Fibroblast of lung (primary cell): Measurements from ENCODE around the gene RIMS1. TPM values are rescaled to one million over a fixed set of nuclear protein-coding genes. Genes with fewer than 3 reads are reported as not detected.
A peak's percentile ranks its signal among the peaks of the same experiment; 100 is the strongest.

ENCODE experiments used
- DNase-seq, 2 donors: peaks; one replicate each; pipeline versions ENCODE4 v3.0.0 to v3.0.0-alpha.2; 2010; ENCODE audit warnings: low read depth in 2 of 2
- H2AFZ ChIP-seq: 2 replicates; pipeline ENCODE4 v1.5.1; 2012; ENCODE audit warnings: low read length, control low read depth, inconsistent platforms
- H3K27ac ChIP-seq: 2 replicates; pipeline ENCODE4 v1.5.1; 2011; ENCODE audit warnings: low read length, control low read depth; ENCODE audit not compliant: insufficient read depth
- H3K27me3 ChIP-seq: 2 replicates; pipeline ENCODE4 v1.5.1; 2011; ENCODE audit warnings: mild to moderate bottlenecking, low read length; ENCODE audit not compliant: control insufficient read depth, insufficient read depth
- H3K36me3 ChIP-seq: 2 replicates; pipeline ENCODE4 v1.5.1; 2011; ENCODE audit warnings: low read length; ENCODE audit not compliant: control insufficient read depth, insufficient read depth
- H3K4me1 ChIP-seq: 2 replicates; pipeline ENCODE4 v1.5.1; 2011; ENCODE audit warnings: low read length; ENCODE audit not compliant: control insufficient read depth, insufficient read depth; ENCODE audit errors: extremely low read depth
- H3K4me2 ChIP-seq: 2 replicates; pipeline ENCODE4 v1.5.1; 2011; ENCODE audit warnings: low read length, control low read depth; ENCODE audit not compliant: insufficient read depth; ENCODE audit errors: extremely low read depth
- H3K4me3 ChIP-seq, 4 experiments: fragments of 200-600 bp in 1 of 4; sonication (generic) in 1 of 4; replicated peaks in 1 of 4; 2 replicates each; pipeline ENCODE4 v1.5.1; 2011 to 2016; ENCODE audit warnings: low read length in 4 of 4, low read depth in 3 of 4, mild to moderate bottlenecking in 3 of 4, control low read depth in 2 of 4, inconsistent platforms in 1 of 4, mixed read lengths in 1 of 4; ENCODE audit not compliant: insufficient read depth in 1 of 4; ENCODE audit errors: control extremely low read depth in 1 of 4
- H3K79me2 ChIP-seq: 2 replicates; pipeline ENCODE4 v1.5.1; 2012; ENCODE audit warnings: mild to moderate bottlenecking, low read length, inconsistent platforms; ENCODE audit not compliant: control insufficient read depth, insufficient read depth
- H3K9ac ChIP-seq: 2 replicates; pipeline ENCODE4 v1.5.1; 2011; ENCODE audit warnings: mild to moderate bottlenecking, low read length, control low read depth; ENCODE audit not compliant: insufficient read depth
- H3K9me3 ChIP-seq: 2 replicates; pipeline ENCODE4 v1.5.1; 2012; ENCODE audit warnings: low read depth, low read length; ENCODE audit not compliant: control insufficient read depth, insufficient read depth
- H4K20me1 ChIP-seq: 2 replicates; pipeline ENCODE4 v1.5.1; 2011; ENCODE audit warnings: low read length; ENCODE audit not compliant: control insufficient read depth, insufficient read depth; ENCODE audit errors: extremely low read depth
- CTCF ChIP-seq, 2 donors: IDR thresholded peaks in 1 of 2; conservative IDR thresholded peaks in 1 of 2; 1 replicate in 1 of 2; 2 replicates in 1 of 2; pipeline ENCODE4 v1.5.1; 2011 to 2012; ENCODE audit warnings: low read length in 2 of 2, control low read depth in 1 of 2, inconsistent platforms in 1 of 2, low read depth in 1 of 2, mild to moderate bottlenecking in 1 of 2
- EZH2 ChIP-seq: IDR thresholded peaks from 2 replicates; pipeline ENCODE4 v1.5.1; 2012; ENCODE audit warnings: low read length, control low read depth, mild to moderate bottlenecking; ENCODE audit errors: missing control alignments
- polyA minus RNA-seq: library from RNA; depleted of rRNA, polyadenylated mRNA; stranded (reverse); fragments of >200 nt; gene quantifications from 2 replicates; pipeline ENCODE4 v1.2.3, GENCODE V29; 2011; ENCODE audit warnings: low replicate concordance
- polyA plus RNA-seq, 2 donors: library from polyadenylated mRNA; depleted of rRNA in 1 of 2; stranded (reverse) in 1 of 2; unstranded in 1 of 2; fragments of >200 nt; gene quantifications; 2 replicates each; pipeline ENCODE4 v1.2.1, GENCODE V29; 2011 to 2012; ENCODE audit warnings: missing spikeins in 1 of 2
- total RNA-seq: library from RNA; depleted of rRNA; stranded (reverse); fragments of >200 nt; gene quantifications from 2 replicates; pipeline ENCODE4 v1.2.1, GENCODE V29; 2014

Gene RIMS1, protein sequence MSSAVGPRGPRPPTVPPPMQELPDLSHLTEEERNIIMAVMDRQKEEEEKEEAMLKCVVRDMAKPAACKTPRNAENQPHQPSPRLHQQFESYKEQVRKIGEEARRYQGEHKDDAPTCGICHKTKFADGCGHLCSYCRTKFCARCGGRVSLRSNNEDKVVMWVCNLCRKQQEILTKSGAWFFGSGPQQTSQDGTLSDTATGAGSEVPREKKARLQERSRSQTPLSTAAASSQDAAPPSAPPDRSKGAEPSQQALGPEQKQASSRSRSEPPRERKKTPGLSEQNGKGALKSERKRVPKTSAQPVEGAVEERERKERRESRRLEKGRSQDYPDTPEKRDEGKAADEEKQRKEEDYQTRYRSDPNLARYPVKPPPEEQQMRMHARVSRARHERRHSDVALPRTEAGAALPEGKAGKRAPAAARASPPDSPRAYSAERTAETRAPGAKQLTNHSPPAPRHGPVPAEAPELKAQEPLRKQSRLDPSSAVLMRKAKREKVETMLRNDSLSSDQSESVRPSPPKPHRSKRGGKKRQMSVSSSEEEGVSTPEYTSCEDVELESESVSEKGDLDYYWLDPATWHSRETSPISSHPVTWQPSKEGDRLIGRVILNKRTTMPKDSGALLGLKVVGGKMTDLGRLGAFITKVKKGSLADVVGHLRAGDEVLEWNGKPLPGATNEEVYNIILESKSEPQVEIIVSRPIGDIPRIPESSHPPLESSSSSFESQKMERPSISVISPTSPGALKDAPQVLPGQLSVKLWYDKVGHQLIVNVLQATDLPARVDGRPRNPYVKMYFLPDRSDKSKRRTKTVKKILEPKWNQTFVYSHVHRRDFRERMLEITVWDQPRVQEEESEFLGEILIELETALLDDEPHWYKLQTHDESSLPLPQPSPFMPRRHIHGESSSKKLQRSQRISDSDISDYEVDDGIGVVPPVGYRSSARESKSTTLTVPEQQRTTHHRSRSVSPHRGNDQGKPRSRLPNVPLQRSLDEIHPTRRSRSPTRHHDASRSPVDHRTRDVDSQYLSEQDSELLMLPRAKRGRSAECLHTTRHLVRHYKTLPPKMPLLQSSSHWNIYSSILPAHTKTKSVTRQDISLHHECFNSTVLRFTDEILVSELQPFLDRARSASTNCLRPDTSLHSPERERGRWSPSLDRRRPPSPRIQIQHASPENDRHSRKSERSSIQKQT (N-terminal part only)
- total RNA-seq (2.3 and 3.9 TPM in 2 replicates), polyA plus RNA-seq (0.40 and 1.1 TPM in 2 replicates), polyA minus RNA-seq (0.56 TPM in 1 of 2 replicates, not detected in the other)
- 0.32 and 0.58 TPM in 2 replicates for polyA plus RNA-seq (2012)

GRCh38 chr6:71886184-71887005 lies at the start of gene RIMS1:
RIMS1 (plus strand) TSS chr6:71886550; CDS start chr6:71887024, 474 bp downstream.
- peak; percentile 19 to 33 for TF ChIP-seq CTCF (conservative IDR thresholded peaks at IDR 0.05 in 1 of 2, IDR thresholded peaks at IDR 0.05 in 1 of 2; ENCODE audit: low read depth in 1 of 2, low read length in 2 of 2)
- no peak for TF ChIP-seq EZH2
- no peaks in the 10 kb centered on the region for H4K20me1 ChIP-seq
- H3K9me3 ChIP-seq = no peaks in the 10 kb centered on the region
- H3K4me3 ChIP-seq = peak within 1 kb of the TSS; percentile 29 to 51 (median 50)
- peaks cover 12% of the 10 kb centered on the region for H3K27me3 ChIP-seq
- peaks cover 2% of the 10 kb centered on the region for H3K4me1 ChIP-seq
- no peaks in the 10 kb centered on the region for H3K79me2 ChIP-seq
- peak within 1 kb of the TSS; percentile 42 for H3K9ac ChIP-seq
- H3K27ac ChIP-seq = no peak within 1 kb of the TSS
- peak within 1 kb of the TSS; percentile 39 for H2AFZ ChIP-seq
- peak in 1 of 2 donors; percentile 23 for DNase-seq
- peak within 1 kb of the TSS; percentile 90 for H3K4me2 ChIP-seq
- no peaks in the 10 kb centered on the region for H3K36me3 ChIP-seq

- TF ChIP-seq EZH2 = no peak
- no peak overlapping the region for H3K4me2 ChIP-seq
- H3K4me3 ChIP-seq = no peak overlapping the region
- H3K27me3 ChIP-seq = no peaks in the 10 kb centered on the region
- no peaks in the 10 kb centered on the region for H3K4me1 ChIP-seq
- DNase-seq = peak in 1 of 2 donors; percentile 9
- no peaks in the 10 kb centered on the region for H3K9me3 ChIP-seq
- no peak overlapping the region for H3K9ac ChIP-seq
- H3K36me3 ChIP-seq = no peaks in the 10 kb centered on the region
- H4K20me1 ChIP-seq = no peaks in the 10 kb centered on the region
- H3K79me2 ChIP-seq = no peaks in the 10 kb centered on the region
- H2AFZ ChIP-seq = no peak overlapping the region
- H3K27ac ChIP-seq = no peak overlapping the region
Measured at GRCh38 chr6:71851214-71851613, 35.1 kb upstream of the RIMS1 start.

- Histone ChIP-seq H3K9me3 (no peaks in the 10 kb centered on the region), H3K4me2 (no peak overlapping the region), H2AFZ (no peak overlapping the region), H3K27ac (no peak overlapping the region), H3K79me2 (no peaks in the 10 kb centered on the region), H3K4me3 (no peak overlapping the region), H3K27me3 (no peaks in the 10 kb centered on the region), H3K36me3 (no peaks in the 10 kb centered on the region), H3K4me1 (no peaks in the 10 kb centered on the region), H4K20me1 (no peaks in the 10 kb centered on the region), H3K9ac (no peak overlapping the region)
- DNase-seq = no peak
- TF ChIP-seq CTCF (conservative IDR thresholded peaks at IDR 0.05 in 1 of 2, IDR thresholded peaks at IDR 0.05 in 1 of 2; ENCODE audit: low read depth in 1 of 2, low read length in 2 of 2) (no peak), EZH2 (no peak)
Measured at GRCh38 chr6:71852948-71853347, 33.4 kb upstream of the RIMS1 start.
